ENCODE measurements around the gene ZHX3. TPM values are rescaled to one million over a fixed set of nuclear protein-coding genes. Genes with fewer than 3 reads are reported as not detected.

The ZHX3 gene
- total RNA-seq, 1 donor from 2014 or later = 13.4 TPM

DNA sequence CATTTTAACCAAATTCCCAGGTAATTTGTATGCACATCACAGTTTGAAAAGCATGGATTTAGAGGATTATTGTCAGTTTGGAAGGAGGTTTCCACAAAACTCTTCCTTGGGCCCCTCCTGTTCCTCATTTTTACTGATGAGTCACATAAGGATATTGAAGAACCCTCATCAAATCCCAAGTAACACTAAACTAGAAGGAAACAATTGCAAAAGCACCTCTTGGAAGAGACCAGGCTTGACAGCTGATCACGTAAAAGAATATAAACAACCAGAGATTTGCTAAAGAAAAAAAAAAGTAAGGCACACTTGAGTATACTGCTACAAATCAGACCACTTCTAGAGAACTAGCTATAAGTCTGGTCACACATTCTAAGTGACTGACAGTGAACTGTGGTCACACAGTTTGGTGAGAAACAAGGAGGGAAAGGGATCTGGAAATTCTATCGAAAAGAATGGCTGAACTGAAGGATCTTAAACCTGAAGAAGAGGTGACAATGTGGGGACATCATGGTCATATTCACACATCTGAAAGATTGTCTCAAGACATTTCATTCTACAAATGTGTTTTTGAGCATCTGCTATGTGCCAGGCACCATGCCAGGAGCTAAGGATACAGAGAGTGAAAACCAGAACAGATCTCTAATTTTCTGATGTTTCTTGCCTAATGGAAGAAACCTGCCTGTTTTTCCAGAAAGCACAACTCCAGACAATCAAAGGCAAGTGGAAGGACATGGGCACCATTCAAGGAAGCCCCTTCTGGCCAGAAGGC is 24.1 kb downstream of the ZHX3 start:
- DNase-seq (ENCODE audit: low read depth) = no peak
- no peak for TF ChIP-seq CTCF (conservative IDR thresholded peaks at IDR 0.05; ENCODE audit: low read depth, low read length)
- no peak overlapping the region for H3K4me3 ChIP-seq (ENCODE audit: low read depth, low read length)

GRCh38 chr20:41290804-41291389 is 26.6 kb downstream of the ZHX3 start:
- H3K4me3 ChIP-seq (ENCODE audit: low read depth, low read length) = no peak overlapping the region
- DNase-seq (ENCODE audit: low read depth) = no peak
- no peak for TF ChIP-seq CTCF (conservative IDR thresholded peaks at IDR 0.05; ENCODE audit: low read depth, low read length)

GRCh38 chr20:41287327-41287726 is 30.2 kb downstream of the ZHX3 start:
- TF ChIP-seq CTCF (conservative IDR thresholded peaks at IDR 0.05; ENCODE audit: low read depth, low read length) = no peak
- H3K4me3 ChIP-seq (ENCODE audit: low read depth, low read length) = no peak overlapping the region
- peak; percentile 72 for DNase-seq (ENCODE audit: low read depth)

- DNase-seq (ENCODE audit: low read depth) = no peak
- no peak overlapping the region for H3K4me3 ChIP-seq (ENCODE audit: low read depth, low read length)
- TF ChIP-seq CTCF (conservative IDR thresholded peaks at IDR 0.05; ENCODE audit: low read depth, low read length) = no peak
These were observed 31.2 kb downstream of the ZHX3 start for GRCh38 chr20:41286240-41286851.

GRCh38 chr20:41279546-41280225 is 37.8 kb downstream of the ZHX3 start:
- TF ChIP-seq CTCF (conservative IDR thresholded peaks at IDR 0.05; ENCODE audit: low read depth, low read length) = no peak
- no peak for DNase-seq (ENCODE audit: low read depth)
- H3K4me3 ChIP-seq (ENCODE audit: low read depth, low read length) = no peak overlapping the region

GRCh38 chr20:41278936-41279335 is 38.6 kb downstream of the ZHX3 start:
- no peak overlapping the region for H3K4me3 ChIP-seq (ENCODE audit: low read depth, low read length)
- DNase-seq (ENCODE audit: low read depth) = no peak
- TF ChIP-seq CTCF (conservative IDR thresholded peaks at IDR 0.05; ENCODE audit: low read depth, low read length) = no peak
